Measurements from ENCODE around the gene SLK.

SLK gene

DNA sequence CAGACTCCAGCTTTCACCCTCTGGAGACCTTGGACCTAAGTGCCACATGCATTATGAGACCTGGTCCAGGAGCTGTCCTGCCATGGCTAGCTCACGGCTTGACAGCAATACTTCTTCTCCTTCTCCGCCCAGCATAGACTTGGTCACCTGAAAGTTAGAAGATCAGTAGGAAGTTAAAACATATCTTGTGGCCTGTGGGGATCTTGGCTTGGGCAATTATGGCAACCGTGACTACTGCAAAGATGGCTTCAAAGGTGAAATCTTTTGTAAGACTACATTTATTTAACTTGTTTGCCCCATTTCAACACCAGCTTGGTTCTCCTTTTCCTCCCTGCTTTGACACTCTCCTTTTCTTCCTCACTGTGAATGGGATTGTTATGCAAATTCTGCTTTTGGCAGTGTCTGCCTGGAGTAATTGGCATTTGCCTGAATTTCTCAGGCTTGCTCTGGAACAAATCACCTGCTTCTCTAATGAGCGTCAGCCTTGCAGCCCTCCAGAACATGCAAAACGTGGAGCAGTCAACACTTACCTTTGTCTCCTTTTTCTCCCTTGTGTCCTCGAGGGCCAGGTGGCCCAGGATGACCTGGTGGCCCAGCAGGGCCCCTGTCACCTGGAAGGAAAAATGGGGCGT, 65.3 kb downstream of the SLK start:
- no peak for DNase-seq (ENCODE audit: low read depth in 2 of 3, low spot score in 2 of 3)

GRCh38 chr10:104033401-104033930, 66.5 kb downstream of the SLK start:
- no peak for DNase-seq (ENCODE audit: low read depth in 2 of 3, low spot score in 2 of 3)

GRCh38 chr10:104033966-104034365, 67.0 kb downstream of the SLK start:
- DNase-seq (ENCODE audit: low read depth in 2 of 3, low spot score in 2 of 3), result no peak

DNA sequence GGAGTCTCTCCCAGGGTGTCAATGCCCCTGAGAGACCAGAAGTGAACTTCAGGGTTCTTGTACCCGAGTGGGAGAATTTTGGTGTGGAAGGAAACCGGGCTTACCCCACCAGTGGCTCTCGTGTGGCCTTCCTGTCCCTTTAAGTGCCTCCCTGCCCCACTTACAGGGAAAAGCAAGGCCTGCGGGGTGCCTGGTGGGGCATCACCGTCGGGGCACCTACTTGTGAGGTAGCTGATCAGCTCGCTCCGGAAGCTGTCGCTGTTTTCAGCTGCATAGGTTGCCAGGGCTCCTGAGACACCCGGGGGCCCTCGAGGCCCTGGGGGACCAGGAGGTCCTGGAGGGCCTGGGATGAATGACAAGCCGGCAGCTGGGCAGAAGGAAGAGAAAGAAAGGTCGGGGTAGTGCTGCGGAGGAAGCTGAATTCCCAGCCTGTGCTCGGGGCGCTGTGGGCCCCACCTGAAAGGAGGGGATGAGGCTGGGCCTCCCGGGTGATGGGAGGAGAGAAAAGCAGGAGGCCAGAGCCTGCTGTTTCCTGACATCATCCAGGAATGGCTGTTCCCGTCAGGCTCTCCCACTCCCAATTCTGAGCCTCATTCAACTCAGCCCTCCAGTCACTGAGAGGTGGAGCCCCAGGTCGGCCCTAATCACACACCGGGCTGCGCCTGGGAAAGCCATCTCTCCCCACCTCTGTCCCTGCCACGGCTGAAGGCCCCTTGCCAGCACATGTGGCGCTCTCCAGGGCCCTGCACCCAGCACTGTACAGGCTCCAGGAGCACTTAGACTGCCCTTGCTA, 67.7 kb downstream of the SLK start:
- DNase-seq (ENCODE audit: low read depth in 2 of 3, low spot score in 2 of 3), result no peak

DNA sequence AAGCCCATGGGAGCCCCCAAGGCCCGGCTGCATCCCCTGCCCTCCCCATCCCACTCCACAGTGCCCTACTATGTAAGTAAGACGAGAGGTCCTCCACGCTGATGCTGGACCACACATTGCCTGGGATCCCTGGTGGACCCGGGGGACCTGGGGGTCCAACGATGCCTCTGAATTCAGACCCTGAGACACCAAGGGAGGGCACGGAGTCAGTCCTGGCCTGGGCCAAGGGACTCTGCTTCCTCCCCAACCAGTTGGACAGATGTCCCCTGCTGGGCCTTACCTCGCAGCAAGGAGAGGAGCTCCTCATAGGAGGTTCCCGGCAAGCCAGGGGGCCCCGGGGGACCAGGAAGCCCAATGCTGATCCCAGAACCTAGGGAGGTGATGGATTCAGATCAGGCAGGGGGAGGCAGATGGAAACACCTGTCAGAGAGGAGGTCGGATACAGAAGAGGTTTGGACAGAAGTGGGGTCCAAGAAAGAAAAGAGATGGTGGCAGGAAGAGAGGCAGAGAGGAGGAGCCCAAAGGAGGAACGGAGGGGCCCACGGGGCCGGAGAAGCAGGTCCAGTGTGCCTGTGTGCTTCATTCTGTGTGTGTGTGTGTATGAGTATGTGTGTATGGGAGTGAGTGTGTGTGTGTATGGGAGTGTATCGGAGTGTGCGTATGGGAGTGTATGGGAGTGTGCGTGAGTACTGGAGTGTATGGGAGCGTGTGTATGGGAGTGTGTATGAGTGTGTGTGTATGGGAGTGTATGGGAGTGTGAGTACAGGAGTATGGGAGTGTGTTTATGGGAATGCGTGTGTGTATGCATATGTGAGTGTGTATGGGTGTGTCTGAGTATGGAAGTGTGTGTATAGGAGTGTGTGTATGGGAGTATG, 68.5 kb downstream of the SLK start:
- DNase-seq (ENCODE audit: low read depth in 2 of 3, low spot score in 2 of 3), result no peak

- DNase-seq (ENCODE audit: low read depth in 2 of 3, low spot score in 2 of 3), result no peak
Measured at GRCh38 chr10:104036069-104036384, 69.1 kb downstream of the SLK start.

- no peak for DNase-seq (ENCODE audit: low read depth in 2 of 3, low spot score in 2 of 3)
Measured at GRCh38 chr10:104036518-104037260, 69.7 kb downstream of the SLK start.

GRCh38 chr10:104037261-104037951, 70.5 kb downstream of the SLK start:
- DNase-seq (ENCODE audit: low read depth in 2 of 3, low spot score in 2 of 3), result no peak

GRCh38 chr10:104038537-104038936, 71.6 kb downstream of the SLK start:
- DNase-seq (ENCODE audit: low read depth in 2 of 3, low spot score in 2 of 3), result no peak

- no peak for DNase-seq (ENCODE audit: low read depth in 2 of 3, low spot score in 2 of 3)
Measured at GRCh38 chr10:104038958-104039752, 72.2 kb downstream of the SLK start.

GRCh38 chr10:104040382-104040781, 73.4 kb downstream of the SLK start:
- no peak for DNase-seq (ENCODE audit: low read depth in 2 of 3, low spot score in 2 of 3)

DNA sequence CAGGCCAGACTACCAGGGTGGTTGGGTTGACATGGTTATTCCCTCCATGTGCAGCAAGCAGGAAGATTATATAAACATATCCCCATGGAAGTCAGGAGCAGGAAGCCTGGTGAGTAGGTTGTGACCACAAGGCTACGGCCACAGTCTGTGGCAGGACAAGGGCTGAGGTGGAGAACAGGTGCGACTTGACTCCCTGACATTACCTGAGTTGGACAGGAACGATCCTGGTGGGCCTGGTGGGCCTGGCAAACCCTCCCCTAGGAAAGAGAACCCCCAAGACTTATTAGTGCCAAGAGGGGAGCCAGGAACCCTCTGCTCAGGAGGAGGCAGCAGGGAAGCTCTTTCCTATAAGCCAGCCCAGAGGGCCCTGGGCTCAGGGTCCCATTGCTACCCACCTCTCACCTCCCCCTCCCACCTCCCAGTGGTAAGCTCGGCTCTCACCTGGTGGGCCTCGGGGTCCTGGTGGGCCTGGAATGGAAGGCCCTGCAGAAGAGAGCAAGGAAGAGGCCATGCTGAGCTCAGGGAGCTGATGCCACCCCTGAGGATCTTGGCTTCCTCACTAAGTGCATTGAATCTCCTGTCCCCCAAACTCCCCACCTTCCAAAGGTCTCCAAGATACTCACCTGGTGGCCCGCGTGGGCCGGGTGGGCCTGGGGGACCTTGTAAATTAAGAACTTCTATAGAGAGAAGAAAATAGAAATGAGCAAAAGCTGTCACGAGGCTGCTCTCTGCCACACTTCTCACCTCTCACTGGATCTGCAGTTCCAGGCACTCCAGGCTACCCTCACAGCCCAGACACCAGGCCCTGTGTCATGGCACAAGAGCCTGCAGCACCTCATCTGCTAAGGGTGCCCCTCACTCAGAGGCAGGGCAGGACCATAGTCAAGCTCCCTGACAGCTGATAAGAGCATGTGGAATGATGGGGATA, 74.2 kb downstream of the SLK start:
- no peak for DNase-seq (ENCODE audit: low read depth in 2 of 3, low spot score in 2 of 3)

DNA sequence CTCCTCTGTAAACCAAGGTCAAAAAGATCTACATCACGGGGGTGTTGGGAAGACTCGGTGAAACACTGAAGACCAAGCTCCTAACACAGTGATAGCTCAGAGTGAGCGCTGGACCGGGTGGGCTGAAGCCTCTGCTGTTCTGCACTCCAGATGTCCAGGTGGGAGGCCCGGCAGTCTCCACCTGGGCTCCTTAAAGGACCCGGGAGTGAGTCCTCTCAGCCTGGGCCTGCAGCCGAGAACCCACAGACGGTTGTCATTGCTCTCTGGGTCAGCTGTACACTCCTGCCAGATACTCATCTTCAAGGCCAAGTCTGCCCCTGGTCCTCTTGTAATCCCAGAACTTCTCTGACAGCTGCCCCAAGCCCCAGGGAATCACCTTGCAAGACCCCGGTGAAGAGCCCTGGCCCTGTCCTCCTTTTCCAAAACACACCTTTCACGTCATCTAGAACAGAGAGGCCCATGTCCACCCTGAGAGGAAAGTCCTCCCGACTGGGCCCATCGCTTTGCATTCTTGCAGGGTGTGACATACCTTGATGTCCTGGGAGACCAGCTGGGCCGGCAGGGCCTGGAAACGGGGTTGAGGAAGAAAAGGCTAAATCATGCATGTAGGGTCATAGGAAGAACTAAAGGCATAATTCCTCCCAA, 75.1 kb downstream of the SLK start:
- no peak for DNase-seq (ENCODE audit: low read depth in 2 of 3, low spot score in 2 of 3)

GRCh38 chr10:104043185-104043830, 76.4 kb downstream of the SLK start:
- DNase-seq (ENCODE audit: low read depth in 2 of 3, low spot score in 2 of 3), result no peak

DNA sequence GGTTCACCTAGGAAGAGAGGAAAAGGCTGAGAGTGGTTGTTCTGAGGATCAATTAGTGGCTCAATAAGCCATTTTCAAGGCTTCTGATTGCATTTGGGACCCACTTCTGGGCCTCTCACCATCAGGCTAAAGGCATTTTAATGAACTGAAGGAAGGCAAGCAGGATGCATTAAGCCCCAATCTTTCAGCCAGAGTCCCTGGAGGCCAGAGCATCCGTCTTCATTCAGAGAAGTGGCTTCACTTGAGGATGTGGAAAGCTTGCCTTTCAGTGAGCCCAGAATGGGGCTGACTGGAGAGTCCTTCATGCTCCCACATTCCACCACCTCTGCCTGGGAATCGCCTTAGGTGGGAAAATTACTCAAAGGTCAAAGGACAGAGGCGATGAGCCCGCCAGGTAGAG, 76.9 kb downstream of the SLK start:
- DNase-seq (ENCODE audit: low read depth in 2 of 3, low spot score in 2 of 3), result no peak

DNA sequence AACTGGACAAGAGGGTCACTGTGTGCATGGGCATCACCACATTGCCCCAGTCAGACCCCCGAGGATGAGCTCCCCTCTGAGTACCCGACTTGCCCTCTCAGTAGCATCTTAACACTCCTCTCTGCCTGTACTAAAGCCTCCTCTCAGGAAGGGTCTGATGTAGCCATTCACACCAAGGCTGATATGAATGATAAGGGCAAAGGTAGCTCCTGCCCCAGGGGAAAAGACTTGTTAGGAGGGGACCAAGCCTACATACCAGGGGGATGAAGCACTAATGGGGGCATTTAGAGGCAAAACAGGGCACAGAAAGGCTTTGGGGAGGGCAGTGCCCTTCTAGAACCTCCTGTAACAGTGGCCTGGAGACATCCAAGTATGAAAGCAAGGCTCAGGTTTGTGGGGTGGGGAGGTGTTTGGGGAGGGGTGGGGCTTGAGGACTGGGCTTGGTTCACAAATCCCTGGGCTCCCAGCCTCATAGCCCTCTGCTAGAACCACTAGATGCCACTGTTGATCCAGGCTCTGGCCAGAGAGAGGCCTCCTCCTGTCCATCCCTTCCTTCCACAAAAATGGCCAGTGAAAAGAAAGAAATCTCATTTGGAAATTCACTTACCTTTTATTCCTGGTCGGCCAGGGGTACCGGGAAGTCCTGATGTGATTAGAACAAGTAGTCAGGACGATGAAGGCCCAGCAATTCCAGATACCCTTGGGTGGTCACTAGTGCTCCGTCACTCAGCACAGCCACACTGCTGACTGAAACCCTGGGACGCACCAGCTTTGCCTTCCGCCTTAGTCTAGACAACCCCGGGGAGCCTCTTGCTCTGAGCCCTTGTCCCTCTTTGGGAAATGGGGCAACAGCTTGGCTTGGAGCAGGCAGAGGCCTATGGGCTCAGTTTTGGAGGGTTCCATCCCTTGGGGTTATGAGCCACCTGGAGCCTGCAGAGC, 78.5 kb downstream of the SLK start:
- no peak for DNase-seq (ENCODE audit: low read depth in 2 of 3, low spot score in 2 of 3)

- DNase-seq (ENCODE audit: low read depth in 2 of 3, low spot score in 2 of 3), result no peak
Measured at GRCh38 chr10:104046651-104047050, 79.7 kb downstream of the SLK start.
